Body of pancreas (tissue), 4 donors: ENCODE results near the gene POLD1. TPM values are rescaled to one million over a fixed set of nuclear protein-coding genes. Genes with fewer than 3 reads are reported as not detected.

ENCODE experiments used
- ATAC-seq: fragments of 150-250 bp; one replicate; pipeline ENCODE4 v1.9.1; 2016
- DNase-seq, 4 donors: peaks; one replicate each; pipeline ENCODE4 v3.0.0-alpha.2; 2019
- H3K27ac ChIP-seq, 4 donors: fragments of 200-600 bp; sonication (generic); 1 replicate in 3 of 4; 2 replicates in 1 of 4; pipeline versions ENCODE4 v1.5.1 to v1.6.1; 2016 to 2019; ENCODE audit warnings: mild to moderate bottlenecking in 1 of 4, mixed read lengths in 1 of 4, moderate library complexity in 1 of 4
- H3K27me3 ChIP-seq, 2 donors: fragments of 200-600 bp; sonication (generic); one replicate each; pipeline ENCODE4 v1.6.0; 2016; ENCODE audit warnings: mild to moderate bottlenecking in 1 of 2
- H3K36me3 ChIP-seq, 2 donors: fragments of 200-600 bp; sonication (generic); replicated peaks in 1 of 2; 2 replicates each; pipeline ENCODE4 v1.5.1; 2016; ENCODE audit warnings: low read depth in 2 of 2; ENCODE audit not compliant: insufficient read depth in 1 of 2
- H3K4me1 ChIP-seq: fragments of 200-600 bp; sonication (generic); one replicate; pipeline ENCODE4 v1.6.0; 2016
- H3K4me3 ChIP-seq, 2 donors: fragments of 200-600 bp; sonication (generic); 1 replicate in 1 of 2; 2 replicates in 1 of 2; pipeline ENCODE4 v1.5.1; 2016 to 2019
- H3K9me3 ChIP-seq, 3 donors: fragments of 200-600 bp; sonication (generic); 1 replicate in 2 of 3; 2 replicates in 1 of 3; pipeline ENCODE4 v1.5.1; 2016
- POLR2A ChIP-seq, 3 donors: fragments of 450-650 bp; IDR thresholded peaks; one replicate each; pipeline ENCODE4 v1.6.1; 2016; ENCODE audit warnings: antibody characterized with exemption in 3 of 3, mild to moderate bottlenecking in 2 of 3
- WGBS, 2 donors: methylation state at CpG; one replicate each; pipeline ENCODE4 v1.1.5; 2017; 5-methylcytosine and 5-hydroxymethylcytosine counted together
- intact Hi-C: fragments of 100-400 bp; cut with DNase I; formaldehyde crosslinking; loops from one replicate; pipeline ENCODE4 v1.15.1; 2023
- total RNA-seq, 2 donors: library from RNA; depleted of rRNA; stranded (reverse); fragments of >200 nt; gene quantifications; one replicate each; pipeline ENCODE4 v1.1.0, GENCODE V29; 2016
- TF ChIP-seq, protein P1 (sequence below), 7 experiments: fragments of 450-650 bp in 4 of 7; fragments of 200-600 bp in 3 of 7; sonication (generic) in 3 of 7; IDR thresholded peaks; one replicate each; pipeline ENCODE4 v1.5.1; 2016 to 2019; ENCODE audit warnings: antibody characterized with exemption in 7 of 7

POLD1 gene
- total RNA-seq, 2 donors from 2014 or later: 13.2 to 13.8 TPM

DNA sequence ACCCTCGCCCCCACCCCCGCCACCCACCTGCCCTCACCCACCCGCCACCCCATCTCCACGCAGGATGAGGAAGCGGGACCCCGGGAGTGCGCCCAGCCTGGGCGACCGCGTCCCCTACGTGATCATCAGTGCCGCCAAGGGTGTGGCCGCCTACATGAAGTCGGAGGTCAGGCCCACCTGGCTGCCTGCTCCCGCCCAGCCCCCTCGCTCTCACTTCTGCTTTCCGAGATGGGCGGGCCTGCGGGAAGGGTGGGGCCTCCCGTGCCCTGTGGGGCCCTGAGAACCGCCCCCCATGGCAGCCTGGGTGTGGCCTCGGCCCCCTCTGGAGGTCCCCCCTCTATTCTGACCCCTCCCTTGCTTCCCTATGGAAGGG is 31.5 kb downstream of the POLD1 start:
- Histone ChIP-seq H3K27ac (no peak overlapping the region), H3K4me3 (no peak overlapping the region), H3K4me1 (peaks cover 24% of the 10 kb centered on the region), H3K9me3 (no peaks in the 10 kb centered on the region), H3K36me3 (no peaks in the 10 kb centered on the region), H3K27me3 (no peaks in the 10 kb centered on the region)
- intact Hi-C loops: no loop called here
- no peak for ATAC-seq
- peak in 1 of 4 donors; percentile 34 for DNase-seq
- 85% methylated on average over 12 of the region's 22 CpGs; no CpG with 5 or more reads in 1 of the 2 donors for WGBS, 2 donors
- no peak for TF ChIP-seq POLR2A (IDR thresholded peaks at IDR 0.05)
- TF ChIP-seq, protein P1, sequence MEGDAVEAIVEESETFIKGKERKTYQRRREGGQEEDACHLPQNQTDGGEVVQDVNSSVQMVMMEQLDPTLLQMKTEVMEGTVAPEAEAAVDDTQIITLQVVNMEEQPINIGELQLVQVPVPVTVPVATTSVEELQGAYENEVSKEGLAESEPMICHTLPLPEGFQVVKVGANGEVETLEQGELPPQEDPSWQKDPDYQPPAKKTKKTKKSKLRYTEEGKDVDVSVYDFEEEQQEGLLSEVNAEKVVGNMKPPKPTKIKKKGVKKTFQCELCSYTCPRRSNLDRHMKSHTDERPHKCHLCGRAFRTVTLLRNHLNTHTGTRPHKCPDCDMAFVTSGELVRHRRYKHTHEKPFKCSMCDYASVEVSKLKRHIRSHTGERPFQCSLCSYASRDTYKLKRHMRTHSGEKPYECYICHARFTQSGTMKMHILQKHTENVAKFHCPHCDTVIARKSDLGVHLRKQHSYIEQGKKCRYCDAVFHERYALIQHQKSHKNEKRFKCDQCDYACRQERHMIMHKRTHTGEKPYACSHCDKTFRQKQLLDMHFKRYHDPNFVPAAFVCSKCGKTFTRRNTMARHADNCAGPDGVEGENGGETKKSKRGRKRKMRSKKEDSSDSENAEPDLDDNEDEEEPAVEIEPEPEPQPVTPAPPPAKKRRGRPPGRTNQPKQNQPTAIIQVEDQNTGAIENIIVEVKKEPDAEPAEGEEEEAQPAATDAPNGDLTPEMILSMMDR (IDR thresholded peaks at IDR 0.05): no peak

DNA sequence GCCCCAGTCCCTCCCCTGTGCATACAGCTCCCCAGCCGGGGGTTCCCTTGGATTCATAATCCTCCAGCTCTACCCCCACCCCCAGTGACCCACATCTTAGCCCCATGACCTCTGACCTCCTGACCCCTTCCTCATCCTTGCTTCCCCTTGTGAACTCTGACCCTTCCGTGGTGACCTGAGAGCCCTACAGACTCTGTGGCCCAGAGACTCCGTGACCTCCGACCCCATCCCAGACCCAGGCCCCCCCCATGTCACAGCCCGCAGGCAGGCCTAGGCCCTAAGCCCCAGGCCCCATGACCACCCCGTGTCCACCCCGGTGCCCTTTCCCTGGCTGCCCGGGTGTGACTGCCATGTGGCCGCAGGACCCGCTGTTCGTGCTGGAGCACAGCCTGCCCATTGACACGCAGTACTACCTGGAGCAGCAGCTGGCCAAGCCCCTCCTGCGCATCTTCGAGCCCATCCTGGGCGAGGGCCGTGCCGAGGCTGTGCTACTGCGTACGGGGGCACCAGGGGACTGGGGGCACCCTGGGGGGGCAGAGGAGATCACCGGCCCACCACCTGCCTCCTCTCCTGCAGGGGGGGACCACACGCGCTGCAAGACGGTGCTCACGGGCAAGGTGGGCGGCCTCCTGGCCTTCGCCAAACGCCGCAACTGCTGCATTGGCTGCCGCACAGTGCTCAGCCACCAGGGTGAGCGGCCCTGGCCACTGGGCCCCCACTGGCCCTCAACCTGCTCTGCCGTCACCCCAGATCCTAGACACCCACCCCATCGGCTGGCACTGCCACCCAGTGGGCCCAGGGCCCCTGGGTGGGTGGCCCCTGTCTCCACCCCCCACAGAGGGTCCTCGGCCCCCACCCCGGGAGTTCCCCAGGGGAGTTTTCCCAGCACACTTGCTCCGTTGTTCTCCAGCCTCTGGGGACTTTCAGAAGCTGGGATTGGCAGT is 32.2 kb downstream of the POLD1 start:
- no peaks in the 10 kb centered on the region for H3K9me3 ChIP-seq
- WGBS, 2 donors: 80 to 82% methylated on average over 9 to 34 of the region's 35 CpGs
- TF ChIP-seq, protein P1 (IDR thresholded peaks at IDR 0.05): no peak
- TF ChIP-seq POLR2A (IDR thresholded peaks at IDR 0.05): no peak
- H3K4me3 ChIP-seq: no peak overlapping the region
- intact Hi-C loops: no loop called here
- ATAC-seq: no peak
- H3K36me3 ChIP-seq: no peaks in the 10 kb centered on the region
- H3K27ac ChIP-seq: peak overlapping the region in 1 of 4 donors; percentile 50
- DNase-seq: no peak
- H3K4me1 ChIP-seq: peaks cover 24% of the 10 kb centered on the region
- H3K27me3 ChIP-seq: no peaks in the 10 kb centered on the region

DNA sequence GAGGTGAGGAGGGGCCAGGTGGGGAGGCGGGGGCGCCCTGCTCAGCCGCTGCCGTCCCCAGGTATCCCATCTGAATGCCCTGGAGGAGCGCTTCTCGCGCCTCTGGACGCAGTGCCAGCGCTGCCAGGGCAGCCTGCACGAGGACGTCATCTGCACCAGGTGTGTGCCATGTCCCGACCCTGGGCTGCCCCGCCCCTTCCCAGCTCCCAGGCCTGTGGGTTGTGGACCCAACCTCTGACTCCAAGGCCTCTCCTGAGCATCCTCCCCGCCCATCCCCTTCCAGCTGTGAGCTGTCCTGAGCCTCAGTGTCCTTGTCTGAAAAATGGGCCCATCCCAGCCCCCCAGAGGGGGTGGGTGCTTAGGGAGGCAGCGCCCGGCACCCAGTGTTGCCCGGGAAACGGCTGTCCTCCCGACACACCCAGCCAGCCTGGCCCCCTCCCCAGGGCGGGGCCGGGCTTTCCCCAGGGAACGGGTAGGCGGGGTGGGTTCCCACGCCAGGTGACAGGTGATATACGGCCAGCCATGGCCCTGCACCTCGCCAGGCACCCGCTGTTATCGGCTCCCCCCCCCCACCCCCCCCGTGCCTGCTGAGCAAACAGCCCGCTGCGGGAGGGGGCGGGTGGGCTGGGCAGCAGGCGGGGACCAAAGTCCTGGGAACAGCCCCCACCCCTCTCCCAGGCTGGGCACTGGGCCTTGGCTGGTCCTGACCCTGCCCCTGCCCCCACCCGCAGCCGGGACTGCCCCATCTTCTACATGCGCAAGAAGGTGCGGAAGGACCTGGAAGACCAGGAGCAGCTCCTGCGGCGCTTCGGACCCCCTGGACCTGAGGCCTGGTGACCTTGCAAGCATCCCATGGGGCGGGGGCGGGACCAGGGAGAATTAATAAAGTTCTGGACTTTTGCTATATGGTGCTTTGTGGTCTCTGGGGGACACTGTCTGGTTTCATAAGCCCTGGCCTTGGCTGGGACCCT is 33.2 kb downstream of the POLD1 start:
- Histone ChIP-seq H3K27me3 (no peaks in the 10 kb centered on the region), H3K27ac (peak overlapping the region in 1 of 4 donors; percentile 50), H3K36me3 (no peaks in the 10 kb centered on the region), H3K9me3 (no peaks in the 10 kb centered on the region), H3K4me1 (peaks cover 24% of the 10 kb centered on the region), H3K4me3 (no peak overlapping the region)
- ATAC-seq (peak; percentile 61), DNase-seq (peak; percentile 53 to 79 (median 73))
- 28 to 33% methylated on average over 1 to 31 of the region's 42 CpGs for WGBS, 2 donors
- TF ChIP-seq, protein P1 (IDR thresholded peaks at IDR 0.05): no peak
- no peak for TF ChIP-seq POLR2A (IDR thresholded peaks at IDR 0.05)
- intact Hi-C loops: no loop called here

DNA sequence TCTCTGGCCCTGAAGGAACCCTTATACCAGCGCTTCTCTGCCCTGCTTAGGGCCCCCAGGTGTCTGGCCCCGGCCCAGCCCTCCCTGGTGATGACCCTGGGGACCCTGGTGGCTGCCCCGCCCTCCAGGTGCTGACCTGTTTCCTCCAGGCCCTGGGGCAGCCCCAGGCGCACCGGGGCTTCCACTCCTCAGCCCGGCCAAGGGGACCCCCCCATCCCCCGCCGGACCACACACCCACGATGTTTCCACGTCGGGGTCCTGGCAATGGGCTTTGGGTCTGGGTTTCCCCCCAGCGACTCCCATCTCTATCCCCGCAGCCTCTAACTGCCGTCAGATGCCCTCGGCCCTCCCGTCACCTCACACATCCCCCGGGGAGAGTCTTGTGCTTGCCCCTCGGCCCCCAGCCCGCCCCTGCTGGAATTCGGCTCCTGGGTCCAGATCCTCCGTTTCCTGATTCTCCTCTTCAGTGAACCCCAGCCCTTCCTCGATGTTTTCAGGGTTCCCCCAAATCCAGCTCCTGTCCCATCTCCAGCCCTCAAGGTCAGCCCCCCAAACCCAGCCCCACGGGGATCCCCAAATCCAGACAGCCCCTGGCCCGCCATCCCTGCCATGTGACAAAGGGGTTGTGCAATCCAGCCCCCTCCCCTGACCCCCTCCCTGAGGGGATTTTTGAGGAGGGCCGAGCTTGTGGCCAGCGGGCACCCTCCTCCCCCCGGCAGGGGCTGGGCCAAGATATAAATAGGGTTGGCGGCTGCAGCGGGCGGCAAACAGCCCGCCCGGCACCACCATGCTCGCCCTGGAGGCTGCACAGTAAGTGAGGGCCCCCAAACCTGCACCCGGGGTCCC is 34.3 kb downstream of the POLD1 start, which contains the start of gene SPIB:
Gene SPIB (plus strand): TSS at position 763 of the 846 bp plus-strand sequence. CDS start 25 bp downstream, at position 788.
- H3K27me3 ChIP-seq: no peaks in the 10 kb centered on the region
- peak within 1 kb of the TSS in 1 of 4 donors; percentile 14 for H3K27ac ChIP-seq
- ATAC-seq (no peak), DNase-seq (no peak)
- intact Hi-C loops: no loop called here
- H3K4me1 ChIP-seq: peaks cover 24% of the 10 kb centered on the region
- 16 to 21% methylated on average over 29 to 32 of the region's 34 CpGs for WGBS, 2 donors
- no peaks in the 10 kb centered on the region for H3K36me3 ChIP-seq
- H3K4me3 ChIP-seq: no peak within 1 kb of the TSS
- TF ChIP-seq, protein P1 (IDR thresholded peaks at IDR 0.05): no peak
- peak in 1 of 3 donors; percentile 37 for TF ChIP-seq POLR2A (IDR thresholded peaks at IDR 0.05)
- no peaks in the 10 kb centered on the region for H3K9me3 ChIP-seq
